Measurements from ENCODE around the gene HDGFL3.

DNA sequence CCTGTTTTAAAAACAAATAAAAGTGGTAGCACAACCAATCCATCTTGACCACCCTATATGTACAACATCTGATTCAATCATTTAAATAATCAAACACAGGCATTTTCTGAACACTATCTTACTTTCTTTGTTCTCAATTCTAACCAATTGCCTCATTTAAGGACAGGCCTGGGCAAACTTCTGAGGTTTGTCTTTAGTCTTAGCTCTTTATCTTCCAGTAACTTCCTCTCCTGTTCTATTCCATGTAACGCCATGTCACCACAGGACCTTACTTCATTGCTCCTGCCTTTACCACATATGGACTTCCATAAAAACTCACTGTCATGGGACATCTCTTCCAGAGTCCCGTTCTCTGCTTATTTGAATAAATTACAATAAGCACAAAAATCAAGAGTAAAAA, 14.9 kb downstream of the HDGFL3 start:
- TF ChIP-seq HDGF (IDR thresholded peaks at IDR 0.05; ENCODE audit: borderline replicate concordance) (no peak), TARDBP (IDR thresholded peaks at IDR 0.05) (no peak), SP1 (IDR thresholded peaks at IDR 0.05) (no peak), FOXA1 (IDR thresholded peaks at IDR 0.05) (no peak), ARNT (IDR thresholded peaks at IDR 0.05) (no peak), NFRKB (IDR thresholded peaks at IDR 0.05) (no peak)
